Measurements from ENCODE around the gene FOSL2. TPM values are rescaled to one million over a fixed set of nuclear protein-coding genes. Genes with fewer than 3 reads are reported as not detected.

Gene FOSL2
- total and polyA plus RNA-seq, 8 donors, result 11.7 to 114 (median 15.1) TPM

DNA sequence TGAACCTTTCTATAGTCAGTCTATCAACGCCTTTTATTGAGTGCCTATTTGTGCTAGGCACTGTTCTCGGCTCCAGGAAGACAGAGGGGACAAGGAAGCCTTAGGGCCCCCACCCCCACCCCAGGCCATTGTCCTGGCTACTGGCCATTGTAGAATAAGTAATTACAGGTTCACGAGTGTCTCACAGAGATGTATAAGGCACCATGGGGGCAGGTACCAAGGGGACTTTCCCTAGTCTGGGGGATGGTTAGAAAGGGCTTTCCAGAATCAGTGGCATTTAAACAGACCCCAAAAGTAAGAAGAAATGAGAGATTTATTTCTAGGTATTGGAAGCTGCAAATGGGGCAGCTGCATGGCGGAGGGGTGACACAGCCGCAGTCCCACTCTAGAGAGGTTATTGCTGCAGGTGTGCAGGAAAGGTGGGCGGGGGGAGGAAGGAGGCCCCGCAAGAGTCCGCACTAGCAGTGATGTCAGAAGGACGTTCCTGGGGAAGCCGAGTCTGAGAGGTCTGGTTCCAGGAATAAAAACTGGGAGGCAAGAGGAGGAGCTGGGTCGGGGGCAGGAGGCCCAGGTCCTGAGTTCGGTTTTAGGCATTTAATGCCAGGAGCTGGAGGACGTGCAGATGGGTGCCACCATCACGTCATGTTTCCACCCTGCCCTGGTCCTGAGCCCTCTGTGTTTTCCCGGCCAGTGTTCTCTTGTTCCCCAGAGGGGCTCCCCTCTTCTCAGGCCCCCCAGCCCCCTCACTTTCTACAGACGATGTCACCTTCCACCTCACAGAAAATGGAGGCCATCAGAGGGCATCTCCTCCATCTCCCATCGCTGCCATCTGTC is 30.5 kb downstream of the FOSL2 start:
- H3K4me1 ChIP-seq, result peaks cover 0 to 40% of the 10 kb centered on the region in 2 donors
- no peaks in the 10 kb centered on the region for H3K9me3 ChIP-seq
- H3K36me3 ChIP-seq, result peaks cover 0 to 26% of the 10 kb centered on the region in 2 donors
- ATAC-seq, result no peak
- H3K4me3 ChIP-seq, result no peak overlapping the region
- intact Hi-C loops (cut with DNase I), result no loop called here
- DNase-seq, result peak in 1 of 4 donors; percentile 27
- peak overlapping the region in 1 of 2 donors; percentile 80 for H3K27ac ChIP-seq
- H3K27me3 ChIP-seq, result no peaks in the 10 kb centered on the region
- TF ChIP-seq, protein P1, sequence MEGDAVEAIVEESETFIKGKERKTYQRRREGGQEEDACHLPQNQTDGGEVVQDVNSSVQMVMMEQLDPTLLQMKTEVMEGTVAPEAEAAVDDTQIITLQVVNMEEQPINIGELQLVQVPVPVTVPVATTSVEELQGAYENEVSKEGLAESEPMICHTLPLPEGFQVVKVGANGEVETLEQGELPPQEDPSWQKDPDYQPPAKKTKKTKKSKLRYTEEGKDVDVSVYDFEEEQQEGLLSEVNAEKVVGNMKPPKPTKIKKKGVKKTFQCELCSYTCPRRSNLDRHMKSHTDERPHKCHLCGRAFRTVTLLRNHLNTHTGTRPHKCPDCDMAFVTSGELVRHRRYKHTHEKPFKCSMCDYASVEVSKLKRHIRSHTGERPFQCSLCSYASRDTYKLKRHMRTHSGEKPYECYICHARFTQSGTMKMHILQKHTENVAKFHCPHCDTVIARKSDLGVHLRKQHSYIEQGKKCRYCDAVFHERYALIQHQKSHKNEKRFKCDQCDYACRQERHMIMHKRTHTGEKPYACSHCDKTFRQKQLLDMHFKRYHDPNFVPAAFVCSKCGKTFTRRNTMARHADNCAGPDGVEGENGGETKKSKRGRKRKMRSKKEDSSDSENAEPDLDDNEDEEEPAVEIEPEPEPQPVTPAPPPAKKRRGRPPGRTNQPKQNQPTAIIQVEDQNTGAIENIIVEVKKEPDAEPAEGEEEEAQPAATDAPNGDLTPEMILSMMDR (IDR thresholded peaks at IDR 0.05), result no peak

DNA sequence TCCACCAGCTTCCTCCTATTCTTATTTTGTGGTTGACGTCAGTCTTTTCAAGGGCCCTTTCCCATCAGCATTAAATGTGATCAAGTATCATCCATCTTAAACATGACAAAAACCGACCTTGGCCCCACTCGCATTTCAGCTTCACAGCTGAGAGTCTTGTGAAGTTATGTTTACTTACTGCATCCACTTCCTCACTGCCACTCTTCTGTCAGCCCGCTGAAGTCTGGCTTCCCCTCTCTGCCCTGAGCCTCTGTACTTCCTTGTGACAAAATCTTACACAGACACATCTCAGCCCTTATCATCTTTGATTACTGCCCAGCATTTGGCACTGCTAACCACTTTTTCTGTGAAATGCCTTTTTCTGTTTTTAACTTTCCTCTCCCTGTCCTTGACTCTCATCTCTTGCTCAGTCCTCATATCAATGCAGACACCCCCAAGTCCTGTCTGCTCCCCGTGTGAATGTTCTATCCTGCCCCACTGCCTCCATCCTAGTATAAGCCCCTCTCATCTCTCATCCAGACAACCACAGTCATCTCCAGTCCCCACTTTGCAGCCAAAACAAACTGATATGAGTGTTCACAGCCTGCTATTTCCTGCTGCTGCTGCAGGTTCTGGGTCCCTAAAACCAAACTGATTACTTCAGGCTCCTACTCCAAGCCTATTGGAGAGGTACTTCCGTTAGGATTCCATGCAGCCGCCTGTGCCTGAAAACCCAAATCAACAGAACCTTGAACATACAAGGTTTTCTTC is 31.4 kb downstream of the FOSL2 start:
- DNase-seq (peak in 1 of 4 donors; percentile 70), ATAC-seq (peak; percentile 77)
- Histone ChIP-seq H3K4me1 (peaks cover 0 to 45% of the 10 kb centered on the region in 2 donors), H3K9me3 (no peaks in the 10 kb centered on the region), H3K36me3 (peaks cover 0 to 17% of the 10 kb centered on the region in 2 donors), H3K27ac (peak overlapping the region; percentile 41 to 80), H3K4me3 (no peak overlapping the region), H3K27me3 (no peaks in the 10 kb centered on the region)
- intact Hi-C loops (cut with DNase I), result no loop called here
- TF ChIP-seq, protein P1 (IDR thresholded peaks at IDR 0.05), result no peak

DNA sequence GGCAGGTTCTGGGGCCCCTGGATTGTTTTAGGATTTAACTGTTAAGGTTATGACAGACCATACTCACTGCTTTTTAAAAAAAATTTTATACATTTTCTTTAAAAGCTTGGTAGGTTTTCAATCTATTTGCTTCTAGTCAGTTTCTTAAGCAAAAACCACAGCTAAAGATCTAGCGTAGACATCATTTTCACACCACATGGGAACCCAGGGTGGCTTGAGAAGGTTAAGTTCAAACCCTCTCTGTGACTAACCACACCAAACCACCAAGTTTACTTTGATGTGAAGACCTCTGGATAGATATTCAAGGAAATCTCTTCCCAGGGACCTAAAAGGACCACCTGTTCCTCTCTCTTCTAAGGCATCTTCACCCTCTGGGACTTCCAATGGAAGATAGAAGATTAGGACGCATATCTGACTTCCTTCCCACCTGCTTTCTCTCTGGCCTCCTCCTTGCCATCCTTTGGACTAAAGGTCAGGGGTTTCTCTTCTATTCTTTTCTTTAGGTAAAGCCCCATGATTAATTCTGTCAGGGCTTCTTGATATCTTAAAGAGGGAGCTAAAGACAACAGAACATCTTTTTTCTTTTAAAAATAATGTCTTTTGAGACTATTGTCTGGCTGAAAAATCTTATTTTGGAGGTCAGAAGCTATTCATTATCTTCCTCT is 32.3 kb downstream of the FOSL2 start:
- Histone ChIP-seq H3K36me3 (peaks cover 0 to 8% of the 10 kb centered on the region in 2 donors), H3K4me1 (peaks cover 0 to 45% of the 10 kb centered on the region in 2 donors), H3K27me3 (no peaks in the 10 kb centered on the region), H3K9me3 (no peaks in the 10 kb centered on the region), H3K4me3 (no peak overlapping the region), H3K27ac (peak overlapping the region in 1 of 2 donors; percentile 80)
- intact Hi-C loops (cut with DNase I), result no loop called here
- TF ChIP-seq, protein P1 (IDR thresholded peaks at IDR 0.05), result no peak
- no peak for ATAC-seq
- DNase-seq, result no peak

DNA sequence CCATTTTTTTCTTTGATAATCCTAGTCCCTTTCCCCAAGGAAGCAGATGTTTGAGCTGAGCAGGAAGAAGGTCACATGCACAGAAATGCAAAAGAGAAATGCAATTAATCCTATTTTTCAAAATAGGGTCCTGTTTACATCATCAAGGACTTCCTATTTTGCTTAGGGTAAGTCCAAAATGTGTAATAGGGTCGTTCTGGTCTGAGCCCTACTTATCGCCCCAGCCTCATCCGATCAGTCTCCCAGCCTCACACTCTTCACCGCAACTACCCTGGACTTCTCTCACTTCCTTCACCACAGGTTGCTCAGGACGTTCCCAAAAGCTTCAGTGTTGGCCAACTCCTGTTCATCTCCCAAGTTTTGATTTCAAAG is 32.8 kb downstream of the FOSL2 start:
- Histone ChIP-seq H3K4me3 (no peak overlapping the region), H3K36me3 (peaks cover 0 to 3% of the 10 kb centered on the region in 2 donors), H3K9me3 (no peaks in the 10 kb centered on the region), H3K27me3 (no peaks in the 10 kb centered on the region), H3K4me1 (peaks cover 0 to 45% of the 10 kb centered on the region in 2 donors), H3K27ac (peak overlapping the region in 1 of 2 donors; percentile 7)
- intact Hi-C loops (cut with DNase I), result no loop called here
- DNase-seq (peak in 1 of 4 donors; percentile 17), ATAC-seq (no peak)
- TF ChIP-seq, protein P1 (IDR thresholded peaks at IDR 0.05), result no peak

Data from left lung (tissue), 10 donors.